GM10266 (cell line): ENCODE results near the gene GNA15.

Source experiments
- DNase-seq: peaks from one replicate; pipeline ENCODE4 v3.0.0; 2012; ENCODE audit errors: extremely low spot score
- CTCF ChIP-seq: IDR thresholded peaks from 2 replicates; pipeline ENCODE4 v1.5.1; 2012; ENCODE audit warnings: mild to moderate bottlenecking, low read depth; ENCODE audit not compliant: control insufficient read depth, insufficient read depth; ENCODE audit errors: missing control alignments

The GNA15 gene

GRCh38 chr19:3176715-3177501, 41.1 kb downstream of the GNA15 start:
- no peak for DNase-seq
- TF ChIP-seq CTCF = no peak

GRCh38 chr19:3178377-3178972, 42.6 kb downstream of the GNA15 start, which contains the start of gene S1PR4:
TSS of gene S1PR4 (plus strand) at chr19:3178769. CDS start at chr19:3178793, 24 bp downstream.
- peak; percentile 79 for DNase-seq
- TF ChIP-seq CTCF = no peak

- no peak for TF ChIP-seq CTCF
- DNase-seq = no peak
These were observed 43.3 kb downstream of the GNA15 start for GRCh38 chr19:3178973-3179738.

- TF ChIP-seq CTCF = no peak
- DNase-seq = peak; percentile 58
These were observed 44.0 kb downstream of the GNA15 start for GRCh38 chr19:3179739-3180293.

- TF ChIP-seq CTCF = no peak
- no peak for DNase-seq
These were observed 48.1 kb downstream of the GNA15 start for GRCh38 chr19:3183721-3184641.

- DNase-seq = no peak
These were observed 49.1 kb downstream of the GNA15 start for GRCh38 chr19:3184847-3185460.

More at GRCh38 chr19:3184847-3185460, 49.1 kb downstream of the GNA15 start:
- no peak for TF ChIP-seq CTCF
